ENCODE measurements around the gene CLBA1.
"Not testable (repeated sequence)": the region's sequence is repeated elsewhere in the genome, so short reads cannot be mapped to it uniquely, and the experiment has no call there.

CLBA1 gene

GRCh38 chr14:104942586-104942985 lies 43.0 kb upstream of the CLBA1 start:
- TF ChIP-seq POLR2A (IDR thresholded peaks at IDR 0.05; ENCODE audit: low read depth, low read length) (no peak), POLR2AphosphoS5 (IDR thresholded peaks at IDR 0.05; ENCODE audit: low read depth, low read length) (no peak), TAF1 (IDR thresholded peaks at IDR 0.05; ENCODE audit: borderline replicate concordance, low read depth, low read length) (no peak)
- FAIRE-seq (no peak), DNase-seq (ENCODE audit: insufficient read length) (no peak)

- DNase-seq (ENCODE audit: insufficient read length); FAIRE-seq: not testable (repeated sequence)
Measured at GRCh38 chr14:104943216-104944015, 42.2 kb upstream of the CLBA1 start.

DNA sequence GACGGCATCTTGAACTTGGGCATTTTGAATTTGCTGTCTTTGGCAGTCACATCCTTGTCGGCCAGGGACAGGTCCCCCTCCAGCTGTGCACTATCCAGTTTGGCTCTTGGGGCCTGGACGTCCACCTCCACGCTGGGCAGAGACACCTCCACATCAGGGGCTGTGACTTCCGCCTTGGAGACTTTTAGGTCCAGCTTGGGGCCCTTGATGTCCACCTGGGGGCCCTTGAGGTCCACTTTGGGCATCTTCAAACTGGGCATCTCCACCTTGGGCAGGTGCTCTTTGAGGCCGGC lies 41.6 kb upstream of the CLBA1 start:
- not testable (repeated sequence) for FAIRE-seq; DNase-seq (ENCODE audit: insufficient read length)

GRCh38 chr14:104944436-104945205 lies 41.0 kb upstream of the CLBA1 start:
- not testable (repeated sequence) for DNase-seq (ENCODE audit: insufficient read length); FAIRE-seq

- not testable (repeated sequence) for FAIRE-seq; DNase-seq (ENCODE audit: insufficient read length)
Measured at GRCh38 chr14:104945266-104945665, 40.3 kb upstream of the CLBA1 start.

DNA sequence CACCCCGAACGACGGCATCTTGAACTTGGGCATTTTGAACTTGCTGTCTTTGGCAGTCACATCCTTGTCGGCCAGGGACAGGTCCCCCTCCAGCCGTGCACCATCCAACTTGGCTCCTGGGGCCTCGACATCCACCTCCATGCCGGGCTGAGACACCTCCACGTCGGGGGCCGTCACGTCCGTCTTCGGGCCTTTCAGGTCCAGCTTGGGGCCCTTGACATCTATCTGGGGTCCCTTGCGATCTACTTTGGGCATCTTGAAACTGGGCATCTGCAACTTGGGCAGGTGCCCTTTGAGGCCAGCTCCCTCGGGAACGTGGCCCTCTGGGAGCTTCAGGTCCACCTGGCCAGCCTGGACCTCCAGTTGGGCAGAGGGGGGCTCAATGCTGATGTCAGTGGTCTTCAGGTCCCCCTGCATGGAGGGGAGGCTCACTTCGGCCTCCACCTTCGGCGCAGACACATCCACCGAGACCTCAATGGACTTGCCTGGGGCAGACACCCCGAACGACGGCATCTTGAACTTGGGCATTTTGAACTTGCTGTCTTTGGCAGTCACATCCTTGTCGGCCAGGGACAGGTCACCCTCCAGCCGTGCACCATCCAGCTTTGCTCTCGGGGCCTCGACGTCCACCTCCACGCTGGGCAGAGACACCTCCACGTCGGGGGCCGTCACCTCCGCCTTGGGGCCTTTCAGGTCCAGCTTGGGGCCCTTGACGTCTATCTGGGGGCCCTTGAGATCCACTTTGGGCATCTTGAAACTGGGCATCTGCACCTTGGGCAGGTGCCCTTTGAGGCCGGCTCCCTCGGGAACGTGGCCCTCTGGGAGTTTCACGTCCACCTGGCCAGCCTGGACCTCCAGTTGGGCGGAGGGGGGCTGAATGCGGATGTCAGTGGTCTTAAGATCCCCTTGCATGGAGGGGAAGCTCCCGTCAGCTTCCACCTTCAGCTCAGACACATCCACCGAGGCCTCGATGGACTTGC lies 39.3 kb upstream of the CLBA1 start:
- FAIRE-seq; DNase-seq (ENCODE audit: insufficient read length): not testable (repeated sequence)

DNA sequence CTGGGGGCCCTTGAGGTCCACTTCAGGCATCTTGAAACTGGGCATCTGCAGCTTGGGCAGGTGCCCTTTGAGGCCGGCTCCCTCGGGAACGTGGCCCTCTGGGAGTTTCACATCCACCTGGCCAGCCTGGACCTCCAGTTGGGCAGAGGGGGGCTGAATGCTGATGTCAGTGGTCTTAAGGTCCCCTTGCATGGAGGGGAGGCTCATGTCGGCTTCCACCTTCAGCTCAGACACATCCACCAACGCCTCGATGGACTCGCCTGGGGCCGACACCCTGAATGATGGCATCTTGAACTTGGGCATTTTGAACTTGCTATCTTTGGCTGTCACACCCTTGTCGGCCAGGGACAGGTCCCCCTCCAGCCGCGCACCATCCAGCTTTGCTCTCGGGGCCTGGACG lies 38.4 kb upstream of the CLBA1 start:
- FAIRE-seq; DNase-seq (ENCODE audit: insufficient read length): not testable (repeated sequence)

DNA sequence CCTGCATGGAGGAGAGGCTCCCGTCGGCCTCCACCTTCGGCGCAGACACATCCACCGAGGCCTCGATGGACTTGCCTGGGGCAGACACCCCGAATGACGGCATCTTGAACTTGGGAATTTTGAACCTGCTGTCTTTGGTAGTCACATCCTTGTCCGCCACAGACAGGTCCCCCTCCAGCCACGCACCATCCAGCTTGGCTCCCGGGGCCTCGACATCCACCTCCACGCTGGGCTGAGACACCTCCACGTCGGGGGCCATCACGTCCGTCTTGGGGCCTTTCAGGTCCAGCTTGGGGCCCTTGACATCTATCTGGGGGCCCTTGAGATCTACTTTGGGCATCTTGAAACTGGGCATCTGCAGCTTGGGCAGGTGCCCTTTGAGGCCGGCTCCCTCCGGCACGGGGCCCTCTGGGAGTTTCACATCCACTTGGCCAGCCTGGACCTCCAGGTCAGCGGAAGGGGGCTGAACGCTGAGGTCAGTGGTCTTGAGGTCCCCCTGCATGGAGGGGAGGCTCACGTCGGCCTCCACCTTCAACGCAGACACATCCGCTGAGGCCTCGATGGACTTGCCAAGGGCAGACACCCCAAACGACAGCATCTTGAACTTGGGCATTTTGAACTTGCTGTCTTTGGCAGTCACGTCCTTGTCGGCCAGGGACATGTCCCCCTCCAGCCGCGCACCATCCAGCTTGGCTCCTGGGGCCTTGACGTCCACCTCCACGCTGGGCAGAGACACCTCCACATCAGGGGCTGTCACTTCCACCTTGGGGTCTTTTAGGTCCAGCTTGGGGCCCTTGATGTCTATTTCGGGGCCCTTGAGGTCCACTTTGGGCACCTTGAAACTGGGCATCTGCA lies 37.5 kb upstream of the CLBA1 start:
- not testable (repeated sequence) for FAIRE-seq; DNase-seq (ENCODE audit: insufficient read length)

DNA sequence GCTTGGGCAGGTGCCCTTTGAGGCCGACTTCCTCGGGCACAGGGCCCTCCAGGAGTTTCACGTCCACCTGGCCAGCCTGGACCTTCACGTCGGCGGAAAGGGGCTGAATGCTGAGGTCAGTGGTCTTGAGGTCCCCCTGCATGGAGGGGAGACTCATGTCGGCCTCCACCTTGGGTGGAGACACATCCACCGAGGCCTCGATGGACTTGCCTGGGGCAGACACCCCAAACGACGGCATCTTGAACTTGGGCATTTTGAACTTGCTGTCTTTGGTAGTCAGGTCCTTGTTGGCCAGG lies 36.9 kb upstream of the CLBA1 start:
- no peak for TF ChIP-seq POLR2AphosphoS5 (IDR thresholded peaks at IDR 0.05; ENCODE audit: low read depth, low read length)
- TF ChIP-seq POLR2A (IDR thresholded peaks at IDR 0.05; ENCODE audit: low read depth, low read length) = no peak
- no peak for TF ChIP-seq TAF1 (IDR thresholded peaks at IDR 0.05; ENCODE audit: borderline replicate concordance, low read depth, low read length)
- FAIRE-seq (no peak), DNase-seq (ENCODE audit: insufficient read length) (no peak)

DNA sequence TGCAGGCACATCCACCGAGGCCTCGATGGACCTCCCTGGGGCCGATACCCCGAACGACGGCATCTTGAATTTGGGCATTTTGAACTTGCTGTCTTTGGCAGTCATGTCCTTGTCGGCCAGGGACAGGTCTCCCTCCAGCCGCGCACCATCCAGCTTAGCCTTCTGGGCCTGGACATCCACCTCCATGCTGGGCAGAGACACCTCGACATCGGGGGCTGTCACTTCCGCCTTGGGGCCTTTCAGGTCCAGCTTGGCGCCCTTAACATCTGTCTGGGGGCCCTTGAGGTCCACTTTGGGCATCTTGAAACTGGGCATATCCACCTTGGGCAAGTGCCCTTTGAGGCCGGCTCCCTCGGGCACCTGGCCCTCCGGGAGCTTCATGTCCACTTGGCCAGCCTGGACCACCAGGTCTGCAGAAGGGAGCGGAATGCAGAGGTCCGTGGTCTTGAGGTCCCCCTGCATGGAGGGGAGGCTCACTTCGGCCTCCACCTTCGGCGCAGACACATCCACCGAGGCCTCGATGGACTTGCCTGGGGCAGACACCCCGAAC lies 36.1 kb upstream of the CLBA1 start:
- FAIRE-seq; DNase-seq (ENCODE audit: insufficient read length): not testable (repeated sequence)

GRCh38 chr14:104950021-104950420 lies 35.6 kb upstream of the CLBA1 start:
- DNase-seq (ENCODE audit: insufficient read length) (no peak), FAIRE-seq (no peak)
- no peak for TF ChIP-seq TAF1 (IDR thresholded peaks at IDR 0.05; ENCODE audit: borderline replicate concordance, low read depth, low read length)
- TF ChIP-seq POLR2AphosphoS5 (IDR thresholded peaks at IDR 0.05; ENCODE audit: low read depth, low read length) = no peak

DNA sequence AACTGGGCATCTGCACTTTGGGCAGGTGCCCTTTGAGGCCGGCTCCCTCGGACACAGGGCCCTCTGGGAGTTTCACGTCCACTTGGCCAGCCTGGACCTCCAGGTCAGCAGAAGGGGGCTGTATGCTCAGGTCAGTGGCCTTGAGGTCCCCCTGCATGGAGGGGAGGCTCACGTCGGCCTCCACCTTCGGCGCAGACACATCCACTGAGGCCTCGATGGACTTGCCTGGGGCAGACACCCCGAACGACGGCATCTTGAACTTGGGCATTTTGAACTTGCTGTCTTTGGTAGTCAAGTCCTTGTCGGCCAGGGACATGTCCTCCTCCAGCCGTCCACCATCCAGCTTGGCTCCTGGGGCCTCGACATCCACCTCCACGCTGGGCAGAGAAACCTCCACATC lies 34.9 kb upstream of the CLBA1 start:
- not testable (repeated sequence) for FAIRE-seq; DNase-seq (ENCODE audit: insufficient read length)

DNA sequence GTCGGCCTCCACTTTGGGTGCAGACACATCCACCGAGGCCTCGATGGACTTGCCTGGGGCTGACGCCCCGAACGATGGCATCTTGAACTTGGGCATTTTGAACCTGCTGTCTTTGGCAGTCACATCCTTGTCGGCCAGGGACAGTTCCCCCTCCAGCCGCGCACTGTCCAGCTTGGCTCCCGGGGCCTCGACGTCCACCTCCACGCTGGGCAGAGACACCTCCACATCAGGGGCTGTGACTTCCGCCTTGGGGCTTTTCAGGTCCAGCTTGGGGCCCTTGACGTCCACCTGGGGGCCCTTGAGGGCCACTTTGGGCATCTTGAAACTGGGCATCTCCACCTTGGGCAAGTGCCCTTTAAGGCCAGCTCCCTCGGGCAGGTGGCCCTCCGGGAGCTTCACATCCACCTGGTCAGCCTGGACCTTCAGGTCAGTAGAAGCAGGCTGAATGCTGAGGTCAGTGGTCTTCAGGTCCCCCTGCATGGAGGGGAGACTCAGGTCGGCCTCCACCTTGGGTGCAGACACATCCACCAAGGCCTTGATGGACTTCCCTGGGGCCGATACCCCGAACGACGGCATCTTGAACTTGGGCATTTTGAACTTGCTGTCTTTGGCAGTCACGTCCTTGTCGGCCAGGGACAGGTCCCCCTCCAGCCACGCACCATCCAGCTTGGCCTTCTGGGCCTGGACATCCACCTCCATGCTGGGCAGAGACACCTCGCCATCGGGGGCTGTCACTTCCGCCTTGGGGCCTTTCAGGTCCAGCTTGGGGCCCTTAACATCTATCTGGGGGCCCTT lies 33.5 kb upstream of the CLBA1 start:
- DNase-seq (ENCODE audit: insufficient read length); FAIRE-seq: not testable (repeated sequence)
